Peyer's patch (tissue), 4 donors: ENCODE results near the gene HNRNPA2B1. TPM values are rescaled to one million over a fixed set of nuclear protein-coding genes. Genes with fewer than 3 reads are reported as not detected.

Experiments
- DNase-seq, 3 donors: peaks; one replicate each; pipeline ENCODE4 v3.0.0-alpha.2; 2017 to 2019
- H3K27ac ChIP-seq, 4 donors: fragments of 200-600 bp; sonication (generic); one replicate each; pipeline ENCODE4 v1.5.1; 2016 to 2019
- H3K27me3 ChIP-seq, 2 donors: fragments of 200-600 bp; sonication (generic); one replicate each; pipeline ENCODE4 v1.5.1; 2019
- H3K36me3 ChIP-seq, 3 donors: fragments of 200-600 bp; sonication (generic); one replicate each; pipeline ENCODE4 v1.5.1; 2016 to 2019
- H3K4me1 ChIP-seq, 4 donors: fragments of 200-600 bp; sonication (generic); one replicate each; pipeline ENCODE4 v1.5.1; 2016 to 2019
- H3K4me3 ChIP-seq, 4 donors: fragments of 200-600 bp; sonication (generic); 1 replicate in 3 of 4; 2 replicates in 1 of 4; pipeline ENCODE4 v1.5.1; 2016 to 2019; ENCODE audit warnings: mild to moderate bottlenecking in 1 of 4
- H3K9me3 ChIP-seq, 4 donors: fragments of 200-600 bp; sonication (generic); one replicate each; pipeline ENCODE4 v1.5.1; 2016 to 2019; ENCODE audit warnings: mild to moderate bottlenecking in 1 of 4
- CTCF ChIP-seq, 6 experiments: fragments of 450-650 bp in 4 of 6; fragments of 200-600 bp in 2 of 6; sonication (generic) in 1 of 6; IDR thresholded peaks; one replicate each; pipeline ENCODE4 v1.5.1; 2017 to 2019; ENCODE audit warnings: antibody characterized with exemption in 6 of 6, mild to moderate bottlenecking in 3 of 6, moderate library complexity in 1 of 6
- POLR2A ChIP-seq, 2 donors: fragments of 450-650 bp; IDR thresholded peaks; one replicate each; pipeline ENCODE4 v1.5.1; 2017; ENCODE audit warnings: antibody characterized with exemption in 2 of 2, mild to moderate bottlenecking in 2 of 2, moderate library complexity in 2 of 2
- total RNA-seq, 4 donors: library from RNA; depleted of rRNA; stranded (reverse); fragments of >200 nt; gene quantifications; one replicate each; pipeline ENCODE4 v1.1.0, GENCODE V29; 2016

Gene HNRNPA2B1
- total RNA-seq, 4 donors from 2014 or later, result 184 to 526 (median 228) TPM

GRCh38 chr7:26188206-26188956, 12.2 kb downstream of the HNRNPA2B1 start:
- H3K4me1 ChIP-seq, result peaks cover 0 to 15% (median 7%) of the 10 kb centered on the region in 4 donors
- H3K36me3 ChIP-seq, result peaks cover 0 to 56% (median 7%) of the 10 kb centered on the region in 3 donors
- H3K27me3 ChIP-seq, result no peaks in the 10 kb centered on the region
- no peak overlapping the region for H3K4me3 ChIP-seq
- TF ChIP-seq POLR2A (IDR thresholded peaks at IDR 0.05) (no peak), CTCF (IDR thresholded peaks at IDR 0.05) (no peak)
- no peak for DNase-seq
- no peaks in the 10 kb centered on the region for H3K9me3 ChIP-seq
- no peak overlapping the region for H3K27ac ChIP-seq

- Histone ChIP-seq H3K27ac (no peak overlapping the region), H3K4me1 (peaks cover 0 to 7% (median 3%) of the 10 kb centered on the region in 4 donors)
Observed at GRCh38 chr7:26187380-26188205, 13.0 kb downstream of the HNRNPA2B1 start.

GRCh38 chr7:26186364-26187311, 13.9 kb downstream of the HNRNPA2B1 start:
- Histone ChIP-seq H3K4me1 (no peaks in the 10 kb centered on the region), H3K4me3 (no peak overlapping the region), H3K9me3 (no peaks in the 10 kb centered on the region), H3K36me3 (peaks cover 0 to 39% (median 7%) of the 10 kb centered on the region in 3 donors), H3K27me3 (no peaks in the 10 kb centered on the region), H3K27ac (no peak overlapping the region)
- DNase-seq, result no peak
- no peak for TF ChIP-seq POLR2A (IDR thresholded peaks at IDR 0.05)
- TF ChIP-seq CTCF (IDR thresholded peaks at IDR 0.05), result no peak

More at GRCh38 chr7:26187380-26188205, 13.0 kb downstream of the HNRNPA2B1 start:
- Histone ChIP-seq H3K9me3 (no peaks in the 10 kb centered on the region), H3K27me3 (no peaks in the 10 kb centered on the region), H3K36me3 (peaks cover 0 to 49% (median 7%) of the 10 kb centered on the region in 3 donors), H3K4me3 (no peak overlapping the region)
- no peak for TF ChIP-seq CTCF (IDR thresholded peaks at IDR 0.05)
- TF ChIP-seq POLR2A (IDR thresholded peaks at IDR 0.05), result no peak
- no peak for DNase-seq

- Histone ChIP-seq H3K27ac (no peak overlapping the region), H3K4me3 (no peak overlapping the region), H3K9me3 (no peaks in the 10 kb centered on the region), H3K4me1 (no peaks in the 10 kb centered on the region), H3K27me3 (no peaks in the 10 kb centered on the region), H3K36me3 (peaks cover 0 to 31% (median 7%) of the 10 kb centered on the region in 3 donors)
- TF ChIP-seq CTCF (IDR thresholded peaks at IDR 0.05) (no peak), POLR2A (IDR thresholded peaks at IDR 0.05) (no peak)
- no peak for DNase-seq
Observed at GRCh38 chr7:26185844-26186180, 14.7 kb downstream of the HNRNPA2B1 start.
